D721Med (cell line): ENCODE results near the gene PTK6.

ENCODE experiments used
- DNase-seq: peaks from one replicate; pipeline ENCODE4 v3.0.0; 2011; ENCODE audit warnings: low spot score; ENCODE audit not compliant: insufficient read length
- FAIRE-seq: peaks from 2 replicates; lab custom pipeline; 2011; peaks lifted over from hg19 to GRCh38; lab: Jason Lieb, UNC
- TF ChIP-seq, protein P1 (sequence below): IDR thresholded peaks from 2 replicates; pipeline ENCODE4 v1.5.1; 2012; ENCODE audit warnings: mild to moderate bottlenecking, control low read depth; ENCODE audit not compliant: insufficient read depth; ENCODE audit errors: missing control alignments

PTK6 gene

DNA sequence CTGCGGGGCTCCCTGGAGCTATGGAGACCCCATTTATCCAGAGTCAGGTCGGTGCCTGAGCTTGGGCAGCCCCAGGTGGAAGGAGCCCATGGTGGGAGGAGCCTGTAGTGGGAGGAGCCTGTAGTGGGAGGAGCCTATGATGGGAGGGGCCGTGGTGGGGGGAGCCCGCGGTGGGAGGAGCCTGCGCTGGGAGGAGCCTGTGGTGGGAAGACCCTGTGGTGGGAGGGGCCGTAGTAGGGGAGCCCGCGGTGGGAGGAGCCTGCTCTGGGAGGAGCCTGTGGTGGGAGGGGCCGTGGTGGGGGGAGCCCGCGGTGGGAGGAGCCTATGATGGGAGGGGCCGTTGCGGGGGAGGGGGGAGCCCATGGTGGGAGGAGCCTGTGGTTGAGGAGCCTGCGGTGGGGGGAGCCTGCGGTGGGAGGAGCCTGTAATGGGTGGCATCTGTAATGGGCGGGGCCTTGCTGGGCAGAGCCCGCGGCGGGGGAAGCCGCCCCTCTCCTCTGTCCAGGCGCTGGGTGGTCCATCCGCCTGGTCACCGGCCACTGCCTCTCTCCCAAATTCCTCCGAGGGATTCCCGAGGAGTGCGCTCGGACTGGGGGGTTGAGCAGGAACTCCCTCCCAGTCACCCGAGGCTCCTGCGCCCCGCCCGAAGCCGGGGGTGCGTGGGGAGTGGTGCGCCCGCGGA, 16.2 kb upstream of the PTK6 start:
- DNase-seq: peak; percentile 78
- TF ChIP-seq, protein P1, sequence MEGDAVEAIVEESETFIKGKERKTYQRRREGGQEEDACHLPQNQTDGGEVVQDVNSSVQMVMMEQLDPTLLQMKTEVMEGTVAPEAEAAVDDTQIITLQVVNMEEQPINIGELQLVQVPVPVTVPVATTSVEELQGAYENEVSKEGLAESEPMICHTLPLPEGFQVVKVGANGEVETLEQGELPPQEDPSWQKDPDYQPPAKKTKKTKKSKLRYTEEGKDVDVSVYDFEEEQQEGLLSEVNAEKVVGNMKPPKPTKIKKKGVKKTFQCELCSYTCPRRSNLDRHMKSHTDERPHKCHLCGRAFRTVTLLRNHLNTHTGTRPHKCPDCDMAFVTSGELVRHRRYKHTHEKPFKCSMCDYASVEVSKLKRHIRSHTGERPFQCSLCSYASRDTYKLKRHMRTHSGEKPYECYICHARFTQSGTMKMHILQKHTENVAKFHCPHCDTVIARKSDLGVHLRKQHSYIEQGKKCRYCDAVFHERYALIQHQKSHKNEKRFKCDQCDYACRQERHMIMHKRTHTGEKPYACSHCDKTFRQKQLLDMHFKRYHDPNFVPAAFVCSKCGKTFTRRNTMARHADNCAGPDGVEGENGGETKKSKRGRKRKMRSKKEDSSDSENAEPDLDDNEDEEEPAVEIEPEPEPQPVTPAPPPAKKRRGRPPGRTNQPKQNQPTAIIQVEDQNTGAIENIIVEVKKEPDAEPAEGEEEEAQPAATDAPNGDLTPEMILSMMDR: no peak
- no peak for FAIRE-seq

- FAIRE-seq: no peak
Observed at GRCh38 chr20:63552481-63553249, 15.5 kb upstream of the PTK6 start.

DNA sequence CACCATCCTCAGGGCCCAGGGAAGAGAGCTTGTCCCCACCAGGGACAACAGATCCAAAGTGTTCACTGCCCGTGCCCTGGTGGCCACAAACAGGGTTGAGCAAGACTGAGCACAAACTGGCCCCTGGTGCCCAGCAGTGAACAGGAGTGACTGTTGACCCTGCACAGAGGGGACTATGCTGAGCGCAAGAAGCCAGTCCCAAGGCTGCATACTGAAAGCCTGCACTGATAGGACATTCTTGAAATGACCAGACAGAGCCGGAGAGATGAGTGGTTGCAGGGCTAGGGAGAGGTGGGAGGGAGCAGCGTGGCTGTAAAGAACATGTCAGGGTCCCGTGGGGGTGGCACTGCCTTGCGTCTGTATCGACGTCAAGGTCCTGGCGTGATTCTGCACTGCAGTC, 13.9 kb upstream of the PTK6 start:
- DNase-seq: no peak
- TF ChIP-seq, protein P1: no peak
- no peak for FAIRE-seq

More at GRCh38 chr20:63552481-63553249, 15.5 kb upstream of the PTK6 start:
- TF ChIP-seq, protein P1: no peak
- no peak for DNase-seq

- DNase-seq (no peak), FAIRE-seq (no peak)
- TF ChIP-seq, protein P1: no peak
Observed at GRCh38 chr20:63549679-63550282, 12.6 kb upstream of the PTK6 start.

DNA sequence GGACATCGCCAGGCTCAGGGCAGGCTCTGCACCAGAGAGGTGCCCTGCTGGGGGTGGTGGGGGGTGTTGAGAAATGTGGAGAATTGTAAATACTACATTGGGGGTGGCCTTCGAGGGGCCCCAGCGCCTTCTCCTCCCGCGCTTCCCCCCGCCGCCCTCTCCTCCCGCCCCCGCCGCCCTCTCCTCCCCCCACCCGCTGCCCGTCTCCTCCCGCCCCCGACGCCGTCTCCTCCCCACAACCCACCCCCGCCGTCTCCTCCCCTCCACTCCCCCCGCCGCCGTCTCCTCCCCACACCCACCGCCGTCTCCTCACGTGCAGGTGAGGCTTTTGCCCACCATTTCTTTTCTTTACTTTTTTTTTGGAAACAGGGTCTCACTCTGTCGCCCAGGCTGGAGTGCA, 11.8 kb upstream of the PTK6 start:
- FAIRE-seq (no peak), DNase-seq (no peak)
- TF ChIP-seq, protein P1: no peak

- no peak for FAIRE-seq
- TF ChIP-seq, protein P1: no peak
Observed at GRCh38 chr20:63548542-63548941, 11.4 kb upstream of the PTK6 start.

More at GRCh38 chr20:63548542-63548941, 11.4 kb upstream of the PTK6 start:
- no peak for DNase-seq
